ENCODE results near the gene PTPRK. TPM values are rescaled to one million over a fixed set of nuclear protein-coding genes. Genes with fewer than 3 reads are reported as not detected.

PTPRK gene
- total and polyA plus RNA-seq, 9 of the 15 experiments (the other 6 are each of a cell fraction or from before 2014, with no cell fraction given): 0.04 to 0.51 TPM; not detected in 7

DNA sequence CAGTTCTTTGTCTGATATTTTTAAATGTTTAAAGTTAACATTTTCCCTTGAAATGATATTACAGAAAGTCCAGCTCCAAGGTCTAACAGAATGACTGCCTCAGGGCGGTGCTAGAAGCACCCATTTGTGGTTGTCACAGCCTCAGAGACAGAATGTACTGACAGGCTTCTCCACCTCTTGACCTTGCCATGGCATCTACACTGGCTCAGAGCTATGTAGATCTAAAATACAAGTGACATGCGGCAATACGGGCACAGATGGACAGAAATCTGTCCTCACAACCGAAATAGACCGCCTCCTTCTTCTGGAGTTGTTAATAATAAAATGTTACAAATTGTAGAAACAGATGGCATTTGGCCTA is 452.3 kb downstream of the PTPRK start:
- FAIRE-seq (no peak), DNase-seq (ENCODE audit: extremely low read depth in 1 of 4, low spot score in 3 of 4) (no peak), ATAC-seq (no peak)
- no peak overlapping the region for H2AFZ ChIP-seq (ENCODE audit: low read depth, low read length)
- no peaks in the 10 kb centered on the region for H3K4me1 ChIP-seq (replicated peaks in 1 of 2; ENCODE audit: control insufficient read depth in 2 of 2, insufficient read depth in 2 of 2, low read length in 2 of 2)
- ChIA-PET CTCF (ENCODE audit: low intra/inter-chr PET ratio) (no interaction called here), POLR2A (no interaction called here)
- H3K36me3 ChIP-seq (ENCODE audit: control insufficient read depth, insufficient read depth, low read length): no peaks in the 10 kb centered on the region
- in situ Hi-C loops (cut with MboI): no loop called here
- intact Hi-C loops (cut with micrococcal nuclease): no loop called here
- no peak overlapping the region for H3K4me2 ChIP-seq (ENCODE audit: insufficient read depth, low read length)
- WGBS (ENCODE audit: insufficient coverage, low coverage, missing lambda C conversion rate): 1% methylated on average over 5 of the region's 5 CpGs
- no peak overlapping the region for H3K9ac ChIP-seq (ENCODE audit: insufficient read depth in 1 of 2, low read depth in 2 of 2, low read length in 2 of 2)
- no peaks in the 10 kb centered on the region for H3K9me3 ChIP-seq (replicated peaks; ENCODE audit: control insufficient read depth, insufficient read depth, low read depth, low read length)
- no peaks in the 10 kb centered on the region for H3K79me2 ChIP-seq (ENCODE audit: control insufficient read depth, insufficient read depth, low read length)
- no peak for TF ChIP-seq NKRF (IDR thresholded peaks at IDR 0.05; ENCODE audit: borderline replicate concordance)
- no peak for TF ChIP-seq BRD4 (IDR thresholded peaks at IDR 0.05)
- no peak for TF ChIP-seq JUN (IDR thresholded peaks at IDR 0.05; ENCODE audit: borderline replicate concordance, low read depth, low read length)
- TF ChIP-seq JUN (CRISPR knock-in tag; IDR thresholded peaks at IDR 0.05; ENCODE audit: borderline replicate concordance): no peak
- TF ChIP-seq ZNF408 (CRISPR knock-in tag; IDR thresholded peaks at IDR 0.05; ENCODE audit: low read depth): no peak
- no peak for TF ChIP-seq CREB1 (IDR thresholded peaks at IDR 0.05)
- TF ChIP-seq CREB1 (CRISPR knock-in tag; IDR thresholded peaks at IDR 0.05): no peak
- no peak for TF ChIP-seq NEUROD1 (IDR thresholded peaks at IDR 0.05; ENCODE audit: borderline replicate concordance, low read depth, low read length, partially characterized antibody)
- H3K27ac ChIP-seq (ENCODE audit: extremely low read depth, low read depth, low read length): no peak overlapping the region
- H4K20me1 ChIP-seq (replicated peaks; ENCODE audit: control insufficient read depth, insufficient read depth, low read length): no peaks in the 10 kb centered on the region
- no peaks in the 10 kb centered on the region for H3K9me1 ChIP-seq (ENCODE audit: control insufficient read depth, insufficient read depth, low read length)
- H3K27me3 ChIP-seq (ENCODE audit: control insufficient read depth in 2 of 2, insufficient read depth in 2 of 2, low read length in 2 of 2): no peaks in the 10 kb centered on the region
- no peak overlapping the region for H3K4me3 ChIP-seq
- no TSS peak for BruUV-seq (replicated peaks)

Data from K562 (cell line).